ENCODE results near the gene NPNT.

- TF ChIP-seq CTCF (IDR thresholded peaks at IDR 0.05), result no peak
- no peak for TF ChIP-seq RXRA (IDR thresholded peaks at IDR 0.05; ENCODE audit: borderline replicate concordance, low read depth)
- TF ChIP-seq TCF12 (IDR thresholded peaks at IDR 0.05), result no peak
- no peak for TF ChIP-seq POLR2AphosphoS5 (IDR thresholded peaks at IDR 0.05; ENCODE audit: low read depth, low read length)
- no peak for TF ChIP-seq YY1 (IDR thresholded peaks at IDR 0.05; ENCODE audit: low read depth)
Measured at GRCh38 chr4:105859233-105859632, 36.0 kb upstream of the NPNT start.

Data from SK-N-SH (cell line).